Activated CD8-positive, alpha-beta memory T cell treated with anti-CD3 and anti-CD28 coated beads for 36 hours (primary cell): ENCODE results near the gene TMEM223. TPM values are rescaled to one million over a fixed set of nuclear protein-coding genes. Genes with fewer than 3 reads are reported as not detected.

Source experiments
- CTCF ChIA-PET: fragments of 350-600 bp; sonication (Branson Sonifier 250); formaldehyde crosslinking; loops from one replicate; lab custom pipeline; 2021; ENCODE audit warnings: antibody characterized with exemption; lab: Charles Lee
- POLR2A ChIA-PET: fragments of 350-600 bp; sonication (Branson Sonifier 250); formaldehyde crosslinking; loops from one replicate; lab custom pipeline; 2021; ENCODE audit warnings: antibody characterized with exemption; lab: Charles Lee
- total RNA-seq, 2 experiments: library from RNA; stranded (reverse); gene quantifications; one replicate each; pipeline ENCODE4 v1.2.3, GENCODE V29; 2021

Gene TMEM223
- 10 to 100 TPM; 12.4 to 13.1 TPM for total RNA-seq

GRCh38 chr11:62791501-62792201 lies at the start of gene TMEM223:
Gene TMEM223, minus strand, starts transcription at chr11:62792006. Its CDS starts 12 bp downstream, at chr11:62791994.
- CTCF ChIA-PET = interaction anchor here (1.4 kb wide), 1 partner anchor 50 kb away, joined by 3 read pairs; no protein-coding TSS in a partner anchor
- POLR2A ChIA-PET = interaction anchor here (0.6 to 2.5 kb wide), 7 partner anchors 9 to 66 kb away, joined by 3 to 15 read pairs (median 4); partner anchors contain the start of gene NXF1

- POLR2A ChIA-PET = interaction anchor here (0.6 to 4.7 kb wide), 30 partner anchors 9 to 787 kb away, joined by 3 to 249 read pairs (median 4); partner anchors contain the start of genes C11orf98, CSKMT, EEF1G and HNRNPUL2
- CTCF ChIA-PET = interaction anchor here (1.2 to 3.3 kb wide), 5 partner anchors 14 to 53 kb away, joined by 3 to 23 read pairs (median 4); partner anchors contain the start of genes NXF1, SLC3A2, TMEM179B and TMEM223
Measured at GRCh38 chr11:62840721-62841360, 49.0 kb upstream of the TMEM223 start.

GRCh38 chr11:62839050-62839945 lies 47.5 kb upstream of the TMEM223 start, which contains the start of gene WDR74:
Gene WDR74, minus strand, starts transcription at chr11:62839590. Its CDS starts 20 bp downstream, at chr11:62839570.
- ChIA-PET POLR2A (interaction anchor here (0.6 to 4.7 kb wide), 9 partner anchors 7 to 175 kb away, joined by 3 to 249 read pairs (median 20); partner anchors contain the start of genes C11orf98, CSKMT, HNRNPUL2 and SLC3A2), CTCF (interaction anchor here (0.7 to 3.3 kb wide), 3 partner anchors 11 to 42 kb away, joined by 3 to 23 read pairs (median 3); partner anchors contain the start of gene SLC3A2)

- POLR2A ChIA-PET = interaction anchor here (0.5 to 1.5 kb wide), 2 partner anchors 14 to 35 kb away, joined by 4 to 11 read pairs; no protein-coding TSS in a partner anchor
- CTCF ChIA-PET = interaction anchor here (0.9 to 1.0 kb wide), 2 partner anchors 46 to 48 kb away, joined by 3 read pairs; partner anchors contain the start of genes SLC3A2 and TMEM179B
Measured at GRCh38 chr11:62835336-62835735, 43.5 kb upstream of the TMEM223 start.

- ChIA-PET POLR2A (interaction anchor here (0.5 to 3.9 kb wide), 17 partner anchors 8 to 290 kb away, joined by 3 to 41 read pairs (median 8); partner anchors contain the start of genes HNRNPUL2, NXF1, SLC3A2 and TMEM179B), CTCF (interaction anchor here (0.6 to 1.2 kb wide), 5 partner anchors 10 to 240 kb away, joined by 3 read pairs; no protein-coding TSS in a partner anchor)
Measured at GRCh38 chr11:62832336-62833234, 40.8 kb upstream of the TMEM223 start, which contains the start of gene TEX54. Gene TEX54, minus strand, starts transcription at chr11:62832841.

- POLR2A ChIA-PET = interaction anchor here (0.6 to 3.9 kb wide), 17 partner anchors 9 to 308 kb away, joined by 3 to 41 read pairs (median 8); partner anchors contain the start of genes HNRNPUL2, NXF1, POLR2G and SLC3A2
- CTCF ChIA-PET = interaction anchor here (0.6 to 1.1 kb wide), 4 partner anchors 11 to 173 kb away, joined by 3 to 6 read pairs (median 3); partner anchors contain the start of gene SLC3A2
Measured at GRCh38 chr11:62831520-62832335, 39.9 kb upstream of the TMEM223 start, which contains the start of gene STX5. Gene STX5, minus strand, starts transcription at chr11:62832051. Its CDS starts 808 bp downstream, at chr11:62831243.

- ChIA-PET CTCF (interaction anchor here (0.9 to 1.5 kb wide), 2 partner anchors 44 to 50 kb away, joined by 4 to 6 read pairs; partner anchors contain the start of genes SLC3A2 and TMEM179B), POLR2A (interaction anchor here (1.0 to 3.9 kb wide), 9 partner anchors 10 to 69 kb away, joined by 3 to 41 read pairs (median 8); partner anchors contain the start of genes NXF1, POLR2G, SLC3A2 and TMEM179B)
Measured at GRCh38 chr11:62830904-62831519, 39.2 kb upstream of the TMEM223 start.

- CTCF ChIA-PET = interaction anchor here (1.1 kb wide), 1 partner anchor 41 kb away, joined by 3 read pairs; the partner anchor contains the start of gene TMEM179B
- POLR2A ChIA-PET = interaction anchor here (0.6 kb wide), 1 partner anchor 11 kb away, joined by 6 read pairs; no protein-coding TSS in a partner anchor
Measured at GRCh38 chr11:62828130-62828529, 36.3 kb upstream of the TMEM223 start.

- ChIA-PET CTCF (interaction anchor here (0.8 kb wide), 1 partner anchor 36 kb away, joined by 3 read pairs; no protein-coding TSS in a partner anchor), POLR2A (no interaction called here)
Measured at GRCh38 chr11:62823677-62824076, 31.9 kb upstream of the TMEM223 start.

GRCh38 chr11:62817129-62817528 lies 25.3 kb upstream of the TMEM223 start:
- CTCF ChIA-PET = interaction anchor here (0.7 to 2.4 kb wide), 3 partner anchors 9 to 30 kb away, joined by 3 to 10 read pairs (median 5); partner anchors contain the start of genes NXF1 and TMEM179B
- POLR2A ChIA-PET = interaction anchor here (0.6 to 1.7 kb wide), 4 partner anchors 11 to 39 kb away, joined by 3 to 6 read pairs (median 6); partner anchors contain the start of gene NXF1

GRCh38 chr11:62816557-62816956 lies 24.8 kb upstream of the TMEM223 start:
- CTCF ChIA-PET = interaction anchor here (1.0 to 2.4 kb wide), 3 partner anchors 11 to 30 kb away, joined by 3 to 10 read pairs (median 5); partner anchors contain the start of genes NXF1 and TMEM179B
- POLR2A ChIA-PET = interaction anchor here (0.6 to 1.7 kb wide), 5 partner anchors 11 to 65 kb away, joined by 3 to 9 read pairs (median 6); partner anchors contain the start of gene NXF1

GRCh38 chr11:62811659-62812058 lies 19.9 kb upstream of the TMEM223 start:
- ChIA-PET POLR2A (interaction anchor here (0.6 to 0.7 kb wide), 2 partner anchors 32 to 70 kb away, joined by 3 to 6 read pairs; no protein-coding TSS in a partner anchor), CTCF (interaction anchor here (1.1 kb wide), 1 partner anchor 16 kb away, joined by 4 read pairs; no protein-coding TSS in a partner anchor)

GRCh38 chr11:62810748-62811147 lies 18.9 kb upstream of the TMEM223 start:
- ChIA-PET CTCF (no interaction called here), POLR2A (interaction anchor here (0.6 kb wide), 1 partner anchor 69 kb away, joined by 3 read pairs; no protein-coding TSS in a partner anchor)

- POLR2A ChIA-PET = interaction anchor here (0.5 to 2.5 kb wide), 10 partner anchors 10 to 138 kb away, joined by 3 to 17 read pairs (median 6); partner anchors contain the start of genes STX5, TEX54, TMEM179B and WDR74
- CTCF ChIA-PET = interaction anchor here (1.1 to 2.9 kb wide), 3 partner anchors 10 to 53 kb away, joined by 3 to 19 read pairs (median 5); partner anchors contain the start of gene TMEM179B
Measured at GRCh38 chr11:62806611-62807121, 14.9 kb upstream of the TMEM223 start.
